Heart left ventricle (tissue), 13 donors: Measurements from ENCODE around the gene MRPL53.

Source experiments
- CTCF ChIP-seq, 12 donors: fragments of 200-600 bp; sonication (generic) in 4 of 12; IDR thresholded peaks; one replicate each; pipeline versions ENCODE4 v1.5.0 to v1.8.0; 2018 to 2022; ENCODE audit warnings: antibody characterized with exemption in 12 of 12, mild to moderate bottlenecking in 5 of 12
- POLR2A ChIP-seq, 2 donors: fragments of 450-650 bp; IDR thresholded peaks; one replicate each; pipeline ENCODE4 v1.6.1; 2017; ENCODE audit warnings: antibody characterized with exemption in 2 of 2, mild to moderate bottlenecking in 2 of 2, moderate library complexity in 2 of 2
- donor health status: ischemic (EF 13 %, LVEDD 7.1; RV severe dilation, severe dysfunction).
- donor health status: DM: no; HTN: yes; CAD: no.
- donor health status: DM: no; HTN: no; CAD: no.
- donor health status: ischemic (EF 25% LVEDD 6.9; RV normal size, moderate dysfunction).
- donor health status: ischemic (EF 25% LVEDD 5.7; RV mildly dilated, moderate dysfunction).
- donor health status: ischemic (EF 35%, LVEDD 5.7; RV mildly dilated, moderate dysfunction).
- donor health status: nonischemic (EF 11% LVEDD 7.7; RV severe dilation, severe dysfunction).
- donor health status: DM: yes; HTN: yes; CAD: no.
- donor health status: PGD.
- donor health status: ischemic (EF 29% LVEDD 5.4; RV normal size, mild dysfunction).
- donor health status: nonischemic (EF 23%, LVEDD 6.1; RV moderate dilation, normal function).

GRCh38 chr2:74489906-74490305 is 17.4 kb upstream of the MRPL53 start:
- TF ChIP-seq CTCF (IDR thresholded peaks at IDR 0.05) (no peak), POLR2A (IDR thresholded peaks at IDR 0.05) (no peak)
